ENCODE results near the gene ATP5F1B. TPM values are rescaled to one million over a fixed set of nuclear protein-coding genes. Genes with fewer than 3 reads are reported as not detected.

ATP5F1B gene
- total and polyA plus RNA-seq, 9 of the 15 experiments (the other 6 are each of a cell fraction or from before 2014, with no cell fraction given), result 908 to 3,125 (median 1,482) TPM

DNA sequence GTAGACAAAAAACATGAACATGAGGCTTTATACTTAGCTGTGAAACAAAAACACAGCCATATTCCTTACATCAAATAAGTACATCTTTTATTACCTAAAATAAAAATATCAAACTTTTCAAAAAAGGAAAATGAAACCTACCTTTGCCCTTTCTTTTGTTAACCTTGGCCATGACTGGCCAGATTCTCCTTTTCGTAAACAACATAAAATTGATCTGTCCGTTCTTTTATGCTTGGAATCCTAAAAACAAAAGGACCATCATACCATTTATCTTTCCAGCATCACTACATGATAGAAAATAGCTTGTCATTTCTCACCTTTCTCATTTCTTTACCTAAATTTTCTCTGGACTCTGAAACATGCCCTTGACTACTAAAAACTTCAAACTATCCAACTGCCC is 25.8 kb upstream of the ATP5F1B start:
- CTCF ChIA-PET (ENCODE audit: low intra/inter-chr PET ratio), result no interaction called here

More for the DNA sequence above, 25.8 kb upstream of the ATP5F1B start:
- Histone ChIP-seq H3K4me3 (no peak overlapping the region), H3K79me2 (ENCODE audit: control insufficient read depth, insufficient read depth, low read length) (peaks cover 84% of the 10 kb centered on the region), H2AFZ (ENCODE audit: low read depth, low read length) (no peak overlapping the region), H4K20me1 (replicated peaks; ENCODE audit: control insufficient read depth, insufficient read depth, low read length) (peaks cover 13% of the 10 kb centered on the region; the same call in 1 of the 2 replicates), H3K9me3 (replicated peaks; ENCODE audit: control insufficient read depth, insufficient read depth, low read depth, low read length) (no peaks in the 10 kb centered on the region), H3K36me3 (ENCODE audit: control insufficient read depth, insufficient read depth, low read length) (peaks cover 89% of the 10 kb centered on the region), H3K4me2 (ENCODE audit: insufficient read depth, low read length) (no peak overlapping the region), H3K4me1 (replicated peaks in 1 of 2; ENCODE audit: control insufficient read depth in 2 of 2, insufficient read depth in 2 of 2, low read length in 2 of 2) (peaks cover 11 to 28% of the 10 kb centered on the region in 2 experiments; a peak in 4 of 5 replicates), H3K9me1 (ENCODE audit: control insufficient read depth, insufficient read depth, low read length) (no peaks in the 10 kb centered on the region), H3K27ac (ENCODE audit: extremely low read depth, low read depth, low read length) (no peak overlapping the region), H3K9ac (ENCODE audit: insufficient read depth in 1 of 2, low read depth in 2 of 2, low read length in 2 of 2) (no peak overlapping the region), H3K27me3 (ENCODE audit: control insufficient read depth in 2 of 2, insufficient read depth in 2 of 2, low read length in 2 of 2) (no peaks in the 10 kb centered on the region)
- in situ Hi-C loops (cut with MboI), result no loop called here
- DNase-seq (ENCODE audit: extremely low read depth in 1 of 4, low spot score in 3 of 4), result no peak
- no peak for ATAC-seq
- no TSS peak for BruUV-seq (replicated peaks)
- WGBS (ENCODE audit: insufficient coverage, low coverage, missing lambda C conversion rate), result 100% methylated on average over 2 of the region's 2 CpGs
- no peak for TF ChIP-seq ZNF280B (CRISPR knock-in tag; IDR thresholded peaks at IDR 0.05)
- TF ChIP-seq ZNF316 (IDR thresholded peaks at IDR 0.05), result 0 out of 2 replicates have a peak, but pooled peaks have one; percentile 12
- no peak for TF ChIP-seq CBX1 (IDR thresholded peaks at IDR 0.05; ENCODE audit: low read depth)
- no peak for FAIRE-seq
- intact Hi-C loops (cut with micrococcal nuclease), result no loop called here
- POLR2A ChIA-PET, result interaction anchor here (0.6 to 5.1 kb wide), 2 partner anchors 12 to 327 kb away, joined by 3 to 28 read pairs; no protein-coding TSS in a partner anchor
